Esophagus squamous epithelium (tissue), 4 donors: Measurements from ENCODE around the gene NHSL2.

ENCODE experiments used
- CTCF ChIP-seq, 6 experiments: fragments of 450-650 bp in 4 of 6; fragments of 200-600 bp in 2 of 6; sonication (generic) in 2 of 6; IDR thresholded peaks; one replicate each; pipeline ENCODE4 v1.5.1; 2016 to 2019; ENCODE audit warnings: antibody characterized with exemption in 6 of 6, mild to moderate bottlenecking in 4 of 6, moderate library complexity in 4 of 6
- POLR2A ChIP-seq, 4 donors: fragments of 450-650 bp; IDR thresholded peaks; one replicate each; pipeline ENCODE4 v1.6.1; 2017; ENCODE audit warnings: antibody characterized with exemption in 4 of 4, mild to moderate bottlenecking in 4 of 4, moderate library complexity in 3 of 4

GRCh38 chrX:72124540-72125201, 214.0 kb downstream of the NHSL2 start:
- TF ChIP-seq CTCF (IDR thresholded peaks at IDR 0.05), result no peak
- no peak for TF ChIP-seq POLR2A (IDR thresholded peaks at IDR 0.05)
